GM21528 (cell line): ENCODE data around the gene MS4A13.
"Not testable (repeated sequence)": the region's sequence is repeated elsewhere in the genome, so short reads cannot be mapped to it uniquely, and the experiment has no call there.

Source experiments
- ATAC-seq: cut with Tn5 transposase; IDR thresholded peaks from one replicate; pipeline ENCODE4 v1.9.1; 2021; ENCODE audit warnings: mild to moderate bottlenecking, moderate library complexity; ENCODE audit not compliant: unreplicated experiment, low FRiP score

MS4A13 gene

DNA sequence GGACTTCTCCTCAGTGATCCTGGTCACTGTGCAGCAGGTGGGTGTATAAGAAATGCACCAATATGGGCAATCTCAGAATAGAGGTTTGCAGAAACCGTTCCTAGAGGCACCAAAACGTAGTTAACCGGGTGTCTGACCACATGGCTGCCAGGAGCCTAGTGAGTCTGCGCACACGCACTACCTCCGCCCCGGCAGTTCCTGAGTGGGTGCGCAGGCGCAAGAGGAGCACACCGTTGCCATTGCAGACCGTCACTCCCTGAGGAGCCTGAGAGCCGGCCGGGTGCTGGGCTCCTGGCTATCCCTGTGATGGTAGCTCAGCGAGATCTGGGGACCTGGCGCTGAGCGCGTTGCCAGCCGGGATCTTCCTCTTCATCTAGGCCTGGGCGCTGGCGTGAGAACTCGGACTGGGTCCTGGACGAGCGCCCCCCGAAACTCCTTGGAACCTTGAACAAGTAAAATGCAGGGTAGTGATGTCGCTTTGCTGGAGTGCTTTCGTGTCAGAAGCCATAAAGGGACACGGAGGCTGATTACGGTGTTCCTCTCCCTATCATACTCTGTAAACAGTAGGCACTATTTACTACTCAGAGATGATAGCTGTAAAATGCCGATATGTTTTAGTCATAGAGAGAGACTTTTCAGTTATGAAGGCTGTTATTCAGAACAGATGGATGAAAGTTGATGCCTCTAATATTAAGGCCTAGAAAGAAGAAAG lies at the start of gene MS4A13:
Gene MS4A13, plus strand, starts transcription at position 249 of the 712 bp plus-strand sequence. CDS start 2,692 bp downstream, outside the sequence.
- no peak for ATAC-seq

- no peak for ATAC-seq
Measured at GRCh38 chr11:60468829-60469228, 46.4 kb upstream of the MS4A13 start.

DNA sequence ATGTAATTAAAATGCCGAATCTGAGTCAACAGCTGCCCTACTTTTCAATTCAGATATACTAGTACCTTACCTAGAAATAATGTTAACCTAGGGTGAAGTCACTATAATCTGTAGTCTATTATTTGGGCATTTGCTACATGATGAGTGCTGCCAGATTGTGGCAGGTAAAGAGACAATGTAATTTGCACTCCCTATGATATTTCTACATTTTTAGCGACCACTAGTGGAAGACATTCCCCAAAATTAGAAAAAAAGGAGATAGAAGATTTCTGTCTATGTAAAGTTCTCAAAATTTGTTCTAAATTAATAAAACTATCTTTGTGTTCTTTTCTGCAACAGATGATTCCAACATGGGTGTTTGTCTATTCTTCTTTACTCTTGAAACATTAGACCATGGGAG lies 45.5 kb upstream of the MS4A13 start:
- no peak for ATAC-seq

- peak; percentile 70 for ATAC-seq
Measured at GRCh38 chr11:60477035-60477445, 38.2 kb upstream of the MS4A13 start.

- peak; percentile 46 for ATAC-seq
Measured at GRCh38 chr11:60482361-60482760, 32.8 kb upstream of the MS4A13 start.

DNA sequence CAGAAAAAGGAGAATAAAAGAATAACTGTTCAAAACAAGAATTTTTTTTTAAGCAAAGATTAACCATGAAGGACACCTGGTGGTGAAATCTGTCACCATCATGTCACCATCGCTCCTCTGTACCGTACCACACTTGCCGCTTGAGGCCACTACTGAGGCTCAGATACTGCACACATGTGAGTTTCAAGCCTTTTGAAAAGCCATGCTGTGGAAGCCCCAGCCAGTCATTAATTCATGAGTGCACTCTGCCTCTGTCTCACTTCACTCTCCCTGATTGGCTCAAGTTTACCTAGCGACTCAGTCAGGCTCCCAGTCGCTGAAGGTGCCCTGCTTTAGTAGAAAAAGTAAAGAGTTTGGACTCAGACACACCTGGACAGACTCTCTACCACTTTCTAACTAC lies 29.2 kb upstream of the MS4A13 start:
- peak; percentile 95 for ATAC-seq

GRCh38 chr11:60492488-60493009 lies 22.6 kb upstream of the MS4A13 start, which contains the start of gene MS4A12:
Gene MS4A12 (plus strand): TSS chr11:60492778. CDS start chr11:60497319, 4,541 bp downstream.
- ATAC-seq = no peak

- ATAC-seq = no peak
Measured at GRCh38 chr11:60493454-60493853, 21.7 kb upstream of the MS4A13 start.

DNA sequence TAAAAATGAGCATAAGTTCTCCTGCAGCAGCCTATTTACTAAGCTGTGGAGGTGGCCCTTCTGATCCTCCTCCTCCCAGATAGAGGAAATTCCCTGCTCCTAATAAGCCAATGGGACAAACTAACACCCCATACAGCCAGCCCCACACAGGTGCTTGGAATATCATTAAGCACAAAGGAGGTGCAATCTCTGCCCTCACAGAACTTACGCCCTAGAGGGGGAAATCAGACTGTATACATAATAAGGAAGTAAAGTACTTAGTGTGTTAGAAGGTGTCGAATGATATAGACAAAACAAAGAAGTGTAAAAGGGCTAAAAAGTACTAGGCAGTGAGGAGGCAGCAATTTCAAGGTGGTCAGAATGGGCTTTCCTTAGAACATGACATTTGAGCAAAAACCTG lies 16.8 kb upstream of the MS4A13 start:
- peak; percentile 41 for ATAC-seq

GRCh38 chr11:60498853-60499252 lies 16.3 kb upstream of the MS4A13 start:
- ATAC-seq = peak; percentile 84

- no peak for ATAC-seq
Measured at GRCh38 chr11:60500276-60500910, 14.8 kb upstream of the MS4A13 start.

DNA sequence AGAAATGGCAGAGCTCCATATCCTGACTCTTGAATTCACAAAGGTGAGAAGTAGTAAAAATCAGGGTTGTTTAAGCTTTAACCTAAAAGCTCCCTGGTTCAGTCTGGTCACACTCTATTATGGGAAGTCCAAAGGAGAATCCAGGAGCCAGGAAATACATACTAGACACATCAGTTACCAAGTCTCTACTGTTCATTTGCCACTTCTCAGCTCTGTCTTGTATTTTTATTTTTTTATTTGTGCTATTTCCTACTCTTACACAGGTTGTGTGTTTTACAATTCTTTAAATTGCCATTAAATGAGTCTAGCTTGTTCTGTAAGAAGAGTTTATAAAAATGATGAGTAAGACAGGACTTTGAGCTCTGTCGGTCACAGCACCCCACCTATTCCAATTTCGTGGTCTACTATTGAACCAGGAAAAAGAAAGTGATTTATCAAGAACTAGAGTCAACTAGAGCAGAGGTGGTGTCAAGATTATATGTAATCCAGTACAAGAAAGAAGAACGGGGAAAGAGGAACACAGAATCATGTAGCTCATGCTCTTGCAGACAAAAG lies 12.9 kb upstream of the MS4A13 start:
- no peak for ATAC-seq

DNA sequence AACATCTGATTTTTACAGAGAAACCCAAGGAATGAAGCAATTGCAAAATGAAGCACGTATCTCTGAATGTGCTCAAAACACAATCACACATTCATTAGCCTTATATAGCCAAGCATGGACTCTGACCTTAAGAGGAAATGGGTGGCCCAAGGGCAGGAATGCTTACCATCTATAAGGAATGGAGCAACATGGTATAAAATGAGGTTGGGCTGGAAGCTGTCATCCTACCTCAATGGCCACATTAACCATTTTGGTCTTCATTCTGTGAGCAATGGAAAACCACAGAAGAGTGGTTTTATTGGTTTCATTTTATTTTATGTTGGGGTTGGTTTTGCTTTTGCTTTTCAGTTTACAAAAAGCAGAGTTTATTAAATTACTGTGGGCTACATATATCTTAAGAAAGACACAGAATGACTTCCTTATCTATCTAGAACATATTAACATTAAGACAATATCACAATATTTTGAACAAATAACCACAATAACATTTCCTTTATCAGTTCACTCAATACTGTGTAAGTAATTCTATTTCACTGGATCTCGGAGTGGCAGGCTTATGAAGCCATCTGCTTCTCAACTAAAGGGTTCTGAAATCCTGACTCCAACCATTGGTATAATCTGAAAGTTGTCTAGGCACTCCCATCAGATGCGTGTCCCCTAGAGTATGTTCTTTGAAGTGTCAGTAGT lies 10.8 kb upstream of the MS4A13 start:
- no peak for ATAC-seq

- ATAC-seq = not testable (repeated sequence)
Measured at GRCh38 chr11:60509609-60510008, 5.6 kb upstream of the MS4A13 start.

DNA sequence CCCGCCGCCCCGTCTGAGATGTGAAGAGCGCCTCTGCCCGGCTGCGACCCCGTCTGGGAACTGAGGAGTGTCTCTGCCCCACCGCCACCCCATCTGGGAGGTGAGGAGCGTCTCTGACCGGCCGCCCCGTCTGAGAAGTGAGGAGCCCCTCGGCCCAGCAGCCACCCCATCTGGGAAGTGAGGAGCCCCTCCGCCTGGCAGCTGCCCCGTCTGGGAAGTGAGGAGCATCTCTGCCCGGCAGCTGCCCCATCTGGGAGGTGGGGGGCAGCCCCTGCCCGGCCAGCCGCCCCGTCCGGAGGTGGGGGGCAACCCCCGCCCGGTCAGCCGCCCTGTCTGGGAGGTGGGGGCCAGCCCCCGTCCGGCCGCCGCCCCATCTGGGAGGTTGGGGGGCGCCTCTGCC lies 5.0 kb upstream of the MS4A13 start:
- not testable (repeated sequence) for ATAC-seq

DNA sequence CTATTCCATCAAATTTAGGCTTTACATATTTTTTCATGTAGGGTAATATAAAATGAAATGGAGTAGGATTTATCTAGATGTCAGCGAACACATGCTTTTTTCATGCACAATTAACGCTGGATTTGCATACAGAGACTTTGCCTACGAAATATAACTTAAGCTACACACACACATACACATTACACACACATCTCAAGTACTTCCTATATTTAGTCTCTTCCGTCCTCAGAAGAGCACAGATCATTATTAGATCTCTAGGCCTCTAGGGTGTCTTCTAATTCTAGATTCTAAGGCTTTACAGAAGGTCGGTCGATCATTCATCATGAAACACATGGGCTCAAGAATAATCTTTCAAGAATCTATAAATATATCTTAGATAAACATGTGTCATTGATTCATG lies 3.8 kb upstream of the MS4A13 start:
- no peak for ATAC-seq

GRCh38 chr11:60512651-60513225 lies 2.5 kb upstream of the MS4A13 start:
- ATAC-seq = no peak

DNA sequence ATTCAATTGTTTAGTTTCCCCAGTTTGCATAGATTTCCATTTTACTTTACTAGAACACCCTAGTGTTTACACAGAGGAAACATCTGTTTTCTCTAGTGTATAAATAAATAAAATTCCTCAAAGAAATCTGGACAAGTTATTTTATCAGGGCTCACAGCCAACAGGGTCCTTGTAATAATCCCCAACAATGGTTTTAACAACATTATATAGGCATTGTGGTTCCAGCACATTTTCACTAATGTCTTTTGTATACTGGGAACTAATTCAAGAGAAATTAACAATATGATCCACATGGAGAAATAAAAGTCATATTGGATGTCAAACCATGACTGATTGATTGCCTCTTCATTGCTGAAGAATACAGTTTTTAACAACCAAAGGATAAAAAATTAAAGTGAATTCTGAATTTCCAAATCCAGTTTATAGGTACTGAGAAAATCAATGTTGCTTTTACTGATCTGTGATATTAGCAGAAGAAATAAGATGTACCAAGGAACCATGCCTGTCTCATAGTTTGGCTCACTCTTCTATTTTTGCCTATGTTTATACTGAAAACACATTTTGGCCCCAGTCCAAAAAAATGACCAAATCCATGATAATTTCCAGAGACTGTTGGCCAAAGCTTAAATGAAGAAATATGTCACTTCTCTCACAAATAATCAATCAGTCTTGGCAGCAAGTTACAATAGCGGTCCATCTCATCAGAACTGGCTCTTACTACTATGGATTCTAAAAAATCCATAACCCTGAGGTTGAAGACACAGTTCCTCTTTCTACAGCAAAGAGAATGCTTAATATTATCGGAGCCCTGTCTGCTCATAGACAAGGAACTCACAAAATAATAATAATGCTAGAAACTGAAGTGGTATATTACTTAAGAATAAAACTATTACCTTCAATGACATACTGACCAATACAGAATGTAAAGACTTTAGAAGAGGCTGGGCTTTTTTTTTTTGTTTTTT lies 1.4 kb upstream of the MS4A13 start:
- ATAC-seq = no peak

- ATAC-seq = no peak
Measured at GRCh38 chr11:60528465-60528864, 13.3 kb downstream of the MS4A13 start.
